Measurements from ENCODE around the gene CLEC16A. TPM values are rescaled to one million over a fixed set of nuclear protein-coding genes. Genes with fewer than 3 reads are reported as not detected.

The CLEC16A gene
- total and polyA plus RNA-seq, 2 experiments from 2014 or later: 17.5 to 26.8 TPM

DNA sequence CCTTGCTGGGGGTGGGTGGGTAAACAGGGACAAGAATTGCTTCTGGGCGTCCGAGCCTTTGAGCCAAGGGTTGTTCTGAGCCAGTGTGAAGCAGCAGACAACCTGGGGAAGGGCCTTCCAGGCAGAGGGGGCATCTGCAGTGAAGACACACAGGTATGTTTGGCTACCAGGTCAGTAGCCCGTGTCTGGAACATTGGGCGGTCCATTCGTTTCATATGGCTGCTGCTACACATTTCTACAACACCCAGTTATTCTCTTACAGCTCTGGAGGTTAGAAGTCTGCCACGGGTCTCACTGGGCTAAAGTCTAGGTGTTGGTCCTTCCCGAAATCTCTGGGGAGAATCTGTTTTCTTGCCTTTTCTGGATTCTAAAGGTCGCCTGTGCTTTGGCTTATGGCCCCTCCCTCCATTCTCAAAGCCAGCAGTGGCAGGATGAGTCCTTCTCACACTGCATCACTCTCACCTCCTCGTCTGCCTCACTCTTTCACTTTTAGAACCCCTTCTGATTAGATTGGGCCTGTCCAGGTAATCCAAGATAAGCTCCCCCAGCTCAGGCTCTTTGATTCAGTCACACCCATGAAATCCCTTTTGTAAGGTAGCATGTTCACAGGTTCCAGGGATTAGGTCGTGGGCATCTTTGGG, 136.1 kb downstream of the CLEC16A start:
- Histone ChIP-seq H3K4me1 (ENCODE audit: low read depth) (peaks cover 29% of the 10 kb centered on the region), H3K36me3 (no peaks in the 10 kb centered on the region), H3K27me3 (no peaks in the 10 kb centered on the region), H3K27ac (no peak overlapping the region), H3K9me3 (ENCODE audit: low read depth) (no peaks in the 10 kb centered on the region), H3K4me3 (no peak overlapping the region)
- DNase-seq (ENCODE audit: low read depth in 1 of 2, low spot score in 1 of 2): no peak
- TF ChIP-seq, protein P1, sequence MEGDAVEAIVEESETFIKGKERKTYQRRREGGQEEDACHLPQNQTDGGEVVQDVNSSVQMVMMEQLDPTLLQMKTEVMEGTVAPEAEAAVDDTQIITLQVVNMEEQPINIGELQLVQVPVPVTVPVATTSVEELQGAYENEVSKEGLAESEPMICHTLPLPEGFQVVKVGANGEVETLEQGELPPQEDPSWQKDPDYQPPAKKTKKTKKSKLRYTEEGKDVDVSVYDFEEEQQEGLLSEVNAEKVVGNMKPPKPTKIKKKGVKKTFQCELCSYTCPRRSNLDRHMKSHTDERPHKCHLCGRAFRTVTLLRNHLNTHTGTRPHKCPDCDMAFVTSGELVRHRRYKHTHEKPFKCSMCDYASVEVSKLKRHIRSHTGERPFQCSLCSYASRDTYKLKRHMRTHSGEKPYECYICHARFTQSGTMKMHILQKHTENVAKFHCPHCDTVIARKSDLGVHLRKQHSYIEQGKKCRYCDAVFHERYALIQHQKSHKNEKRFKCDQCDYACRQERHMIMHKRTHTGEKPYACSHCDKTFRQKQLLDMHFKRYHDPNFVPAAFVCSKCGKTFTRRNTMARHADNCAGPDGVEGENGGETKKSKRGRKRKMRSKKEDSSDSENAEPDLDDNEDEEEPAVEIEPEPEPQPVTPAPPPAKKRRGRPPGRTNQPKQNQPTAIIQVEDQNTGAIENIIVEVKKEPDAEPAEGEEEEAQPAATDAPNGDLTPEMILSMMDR (IDR thresholded peaks at IDR 0.05; ENCODE audit: low read depth, low read length): no peak

DNA sequence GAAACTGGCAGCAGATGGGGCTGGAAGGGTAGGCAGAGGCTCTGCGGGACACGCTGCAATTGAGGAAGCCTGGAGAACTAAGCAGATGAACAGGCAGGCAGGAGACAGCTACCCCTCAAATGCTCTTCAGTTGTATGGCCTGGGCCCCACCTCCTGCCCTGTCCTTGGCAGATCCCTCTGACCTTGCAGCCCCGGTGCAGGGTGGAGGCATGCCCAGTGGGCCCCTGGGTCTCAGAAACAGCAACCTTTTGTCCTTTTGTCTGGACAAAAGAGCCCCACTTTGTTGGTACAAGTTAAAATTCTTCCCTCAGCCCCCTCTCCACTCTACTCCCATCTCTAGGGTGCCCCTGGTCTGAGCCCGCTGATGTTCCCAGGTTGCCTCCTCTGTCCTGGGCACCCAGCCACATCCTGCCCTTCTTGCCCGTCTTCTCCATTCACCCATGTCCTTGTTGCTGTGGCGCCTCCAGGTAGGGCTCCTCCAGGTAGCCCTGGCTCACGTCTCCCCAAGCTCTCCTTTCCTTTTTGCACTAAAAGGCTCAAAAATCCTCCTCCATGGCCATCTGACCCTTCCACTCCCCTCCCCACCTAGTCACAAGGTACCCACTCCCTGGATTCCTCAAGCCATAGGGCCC, 136.8 kb downstream of the CLEC16A start:
- H3K36me3 ChIP-seq: no peaks in the 10 kb centered on the region
- no peaks in the 10 kb centered on the region for H3K27me3 ChIP-seq
- DNase-seq (ENCODE audit: low read depth in 1 of 2, low spot score in 1 of 2): no peak
- no peaks in the 10 kb centered on the region for H3K9me3 ChIP-seq (ENCODE audit: low read depth)
- peaks cover 29% of the 10 kb centered on the region for H3K4me1 ChIP-seq (ENCODE audit: low read depth)
- TF ChIP-seq, protein P1 (IDR thresholded peaks at IDR 0.05; ENCODE audit: low read depth, low read length): no peak
- H3K4me3 ChIP-seq: no peak overlapping the region
- no peak overlapping the region for H3K27ac ChIP-seq

DNA sequence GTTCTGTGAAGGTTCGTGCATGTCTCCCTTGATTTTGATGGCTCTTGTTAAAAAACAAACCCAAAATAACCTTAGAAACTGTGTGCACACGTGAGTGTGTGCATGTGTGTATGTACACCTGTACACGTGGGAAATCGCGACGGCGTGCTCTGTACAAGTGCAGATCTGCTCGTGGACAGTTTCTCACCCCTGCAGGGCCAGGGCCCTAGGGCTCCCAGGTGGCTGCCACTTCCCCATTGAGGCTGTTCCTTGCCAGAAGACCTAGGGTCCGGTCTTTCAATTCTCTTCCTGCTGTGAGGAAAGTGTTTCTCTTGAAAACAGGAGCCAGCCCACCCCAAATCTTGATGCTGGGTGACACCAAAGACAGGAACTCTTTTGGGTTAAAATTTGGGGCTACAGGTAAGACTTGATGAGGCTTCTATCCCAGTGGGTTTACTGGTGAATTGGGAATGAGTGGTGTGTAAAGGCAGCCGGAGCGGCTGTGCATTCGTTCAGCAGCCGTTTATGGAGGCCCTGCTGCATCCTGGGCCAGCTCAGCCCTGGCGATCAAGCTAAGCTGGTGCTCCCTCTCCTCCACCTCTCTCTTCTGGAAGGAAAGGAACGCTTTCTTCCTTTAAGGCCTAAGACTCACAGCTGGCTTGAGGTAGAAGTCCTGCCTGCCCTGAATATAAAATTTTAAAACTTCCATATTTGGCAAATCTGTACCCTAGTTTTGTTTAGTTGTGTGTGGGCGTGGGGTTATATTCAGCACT, 137.9 kb downstream of the CLEC16A start:
- DNase-seq (ENCODE audit: low read depth in 1 of 2, low spot score in 1 of 2): no peak
- Histone ChIP-seq H3K4me1 (ENCODE audit: low read depth) (peaks cover 29% of the 10 kb centered on the region), H3K27ac (no peak overlapping the region), H3K36me3 (no peaks in the 10 kb centered on the region), H3K27me3 (no peaks in the 10 kb centered on the region), H3K4me3 (no peak overlapping the region), H3K9me3 (ENCODE audit: low read depth) (no peaks in the 10 kb centered on the region)
- TF ChIP-seq, protein P1 (IDR thresholded peaks at IDR 0.05; ENCODE audit: low read depth, low read length): no peak

DNA sequence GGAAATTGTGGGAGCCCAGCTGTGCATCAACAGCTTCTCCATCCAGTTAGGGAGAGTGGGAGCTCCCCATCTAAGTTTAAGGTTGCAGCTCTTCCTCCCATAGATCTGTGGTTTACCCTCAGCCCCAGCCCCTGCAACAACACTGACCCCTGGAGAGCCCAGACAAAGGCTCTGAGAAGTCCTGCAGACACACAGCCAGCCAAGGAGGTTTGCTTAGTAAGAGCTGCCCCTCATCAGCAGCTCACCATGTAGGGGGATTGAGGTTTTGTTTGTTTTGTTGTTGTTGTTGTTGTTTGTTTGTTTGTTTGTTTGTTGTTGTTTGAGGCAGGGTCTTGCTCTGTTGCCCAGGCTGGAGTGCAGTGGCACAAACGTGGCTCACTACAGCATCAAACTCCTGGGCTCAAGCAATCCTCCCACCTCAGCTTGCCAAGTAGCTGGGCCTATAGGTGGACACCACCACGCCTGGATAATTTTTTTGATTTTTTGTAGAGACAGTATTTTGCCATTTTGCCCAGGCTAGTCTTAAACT, 138.6 kb downstream of the CLEC16A start:
- TF ChIP-seq, protein P1 (IDR thresholded peaks at IDR 0.05; ENCODE audit: low read depth, low read length): no peak
- Histone ChIP-seq H3K36me3 (no peaks in the 10 kb centered on the region), H3K4me1 (ENCODE audit: low read depth) (peaks cover 29% of the 10 kb centered on the region), H3K4me3 (no peak overlapping the region), H3K27me3 (no peaks in the 10 kb centered on the region), H3K27ac (no peak overlapping the region), H3K9me3 (ENCODE audit: low read depth) (no peaks in the 10 kb centered on the region)
- no peak for DNase-seq (ENCODE audit: low read depth in 1 of 2, low spot score in 1 of 2)

DNA sequence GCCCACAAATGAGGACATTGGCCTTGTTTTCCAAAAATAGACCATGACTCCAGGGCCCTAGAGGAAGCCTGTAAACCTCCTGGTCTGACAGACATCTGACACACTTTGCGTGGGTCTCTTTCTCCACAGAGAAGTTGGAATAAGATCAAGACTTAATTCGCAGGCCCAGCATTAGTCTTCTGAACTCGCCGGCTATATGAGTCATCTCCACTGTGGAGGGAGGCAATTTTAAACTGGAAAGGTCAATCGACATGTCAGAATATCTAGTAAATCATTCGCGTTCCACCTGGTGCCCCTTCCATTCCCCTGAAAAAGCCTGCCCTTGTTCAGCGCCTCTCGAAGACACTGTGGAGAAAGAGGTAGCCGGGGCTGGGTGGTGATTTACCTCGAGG, 140.1 kb downstream of the CLEC16A start:
- H3K36me3 ChIP-seq: no peaks in the 10 kb centered on the region
- no peaks in the 10 kb centered on the region for H3K27me3 ChIP-seq
- no peak overlapping the region for H3K4me3 ChIP-seq
- no peaks in the 10 kb centered on the region for H3K9me3 ChIP-seq (ENCODE audit: low read depth)
- H3K4me1 ChIP-seq (ENCODE audit: low read depth): peaks cover 24% of the 10 kb centered on the region
- peak overlapping the region; percentile 82 for H3K27ac ChIP-seq
- TF ChIP-seq, protein P1 (IDR thresholded peaks at IDR 0.05; ENCODE audit: low read depth, low read length): no peak
- peak in 1 of 2 donors; percentile 75 for DNase-seq (ENCODE audit: low read depth in 1 of 2, low spot score in 1 of 2)

All from cardiac muscle cell (in vitro differentiated cells and primary cell).